ENCODE measurements around the gene CDH8.
"Not testable (repeated sequence)": the region's sequence is repeated elsewhere in the genome, so short reads cannot be mapped to it uniquely, and the experiment has no call there.

CDH8 gene

GRCh38 chr16:61770301-61770700, 265.9 kb downstream of the CDH8 start:
- DNase-seq = no peak

- no peak for DNase-seq
Observed at GRCh38 chr16:61763991-61764390, 272.2 kb downstream of the CDH8 start.

GRCh38 chr16:61763013-61763412, 273.2 kb downstream of the CDH8 start:
- DNase-seq = no peak

- no peak for DNase-seq
Observed at GRCh38 chr16:61730997-61731396, 305.2 kb downstream of the CDH8 start.

- DNase-seq = no peak
Observed at GRCh38 chr16:61726701-61727100, 309.5 kb downstream of the CDH8 start.

- DNase-seq = no peak
Observed at GRCh38 chr16:61726125-61726524, 310.1 kb downstream of the CDH8 start.

GRCh38 chr16:61721544-61721943, 314.7 kb downstream of the CDH8 start:
- no peak for DNase-seq

- DNase-seq = no peak
Observed at GRCh38 chr16:61715393-61715792, 320.8 kb downstream of the CDH8 start.

GRCh38 chr16:61713787-61714186, 322.5 kb downstream of the CDH8 start:
- no peak for DNase-seq

GRCh38 chr16:61699640-61700039, 336.6 kb downstream of the CDH8 start:
- DNase-seq = not testable (repeated sequence)

- no peak for DNase-seq
Observed at GRCh38 chr16:61684541-61684940, 351.7 kb downstream of the CDH8 start.

GRCh38 chr16:61681673-61682072, 354.6 kb downstream of the CDH8 start:
- DNase-seq = no peak

- no peak for DNase-seq
Observed at GRCh38 chr16:61681124-61681523, 355.1 kb downstream of the CDH8 start.

- DNase-seq = no peak
Observed at GRCh38 chr16:61678182-61678581, 358.1 kb downstream of the CDH8 start.

- DNase-seq = no peak
Observed at GRCh38 chr16:61677776-61678175, 358.5 kb downstream of the CDH8 start.

GRCh38 chr16:61676740-61677139, 359.5 kb downstream of the CDH8 start:
- no peak for DNase-seq

- no peak for DNase-seq
Observed at GRCh38 chr16:61671161-61671560, 365.1 kb downstream of the CDH8 start.

- no peak for DNase-seq
Observed at GRCh38 chr16:61665512-61665911, 370.7 kb downstream of the CDH8 start.

- no peak for DNase-seq
Observed at GRCh38 chr16:61659936-61660335, 376.3 kb downstream of the CDH8 start.

- no peak for DNase-seq
Observed at GRCh38 chr16:61654962-61655361, 381.3 kb downstream of the CDH8 start.

GRCh38 chr16:61653544-61653943, 382.7 kb downstream of the CDH8 start:
- no peak for DNase-seq

GRCh38 chr16:61645561-61645960, 390.7 kb downstream of the CDH8 start:
- DNase-seq = no peak

GRCh38 chr16:61644736-61645135, 391.5 kb downstream of the CDH8 start:
- no peak for DNase-seq

GRCh38 chr16:61617219-61617783, 418.9 kb downstream of the CDH8 start:
- no peak for DNase-seq

- DNase-seq = no peak
Observed at GRCh38 chr16:61616088-61616487, 420.1 kb downstream of the CDH8 start.

Measured in T-helper 9 cell (primary cell).